Measurements from ENCODE around the gene MOB3A.

MOB3A gene

GRCh38 chr19:2096034-2096479, at the start of gene MOB3A:
Gene MOB3A, minus strand, starts transcription at chr19:2096326. Its CDS starts 17,766 bp downstream, at chr19:2078560.
- peak within 1 kb of the TSS; percentile 63 for H3K4me3 ChIP-seq (ENCODE audit: low read length)
- TF ChIP-seq CTCF (conservative IDR thresholded peaks at IDR 0.05; ENCODE audit: low read depth, low read length) = peak; percentile 48
- peak; percentile 78 for DNase-seq (ENCODE audit: low read depth)

GRCh38 chr19:2145831-2146241, 49.7 kb upstream of the MOB3A start:
- no peak for DNase-seq (ENCODE audit: low read depth)
- no peak for TF ChIP-seq CTCF (conservative IDR thresholded peaks at IDR 0.05; ENCODE audit: low read depth, low read length)
- no peak overlapping the region for H3K4me3 ChIP-seq (ENCODE audit: low read length)

GRCh38 chr19:2144190-2144589, 48.1 kb upstream of the MOB3A start:
- no peak overlapping the region for H3K4me3 ChIP-seq (ENCODE audit: low read length)
- TF ChIP-seq CTCF (conservative IDR thresholded peaks at IDR 0.05; ENCODE audit: low read depth, low read length) = no peak
- no peak for DNase-seq (ENCODE audit: low read depth)

GRCh38 chr19:2142173-2142829, 46.2 kb upstream of the MOB3A start:
- no peak for DNase-seq (ENCODE audit: low read depth)
- no peak overlapping the region for H3K4me3 ChIP-seq (ENCODE audit: low read length)
- TF ChIP-seq CTCF (conservative IDR thresholded peaks at IDR 0.05; ENCODE audit: low read depth, low read length) = no peak

- no peak for TF ChIP-seq CTCF (conservative IDR thresholded peaks at IDR 0.05; ENCODE audit: low read depth, low read length)
- DNase-seq (ENCODE audit: low read depth) = no peak
- no peak overlapping the region for H3K4me3 ChIP-seq (ENCODE audit: low read length)
These were observed 44.0 kb upstream of the MOB3A start for GRCh38 chr19:2140138-2140569.

- no peak overlapping the region for H3K4me3 ChIP-seq (ENCODE audit: low read length)
These were observed 43.4 kb upstream of the MOB3A start for GRCh38 chr19:2139385-2140137.

More at GRCh38 chr19:2139385-2140137, 43.4 kb upstream of the MOB3A start:
- TF ChIP-seq CTCF (conservative IDR thresholded peaks at IDR 0.05; ENCODE audit: low read depth, low read length) = no peak
- DNase-seq (ENCODE audit: low read depth) = no peak
